HepG2 (cell line): ENCODE results near the gene ARHGAP45. TPM values are rescaled to one million over a fixed set of nuclear protein-coding genes. Genes with fewer than 3 reads are reported as not detected.
A peak's percentile ranks its signal among the peaks of the same experiment; 100 is the strongest.

Experiments
- AFF4 ChIP-seq: sonication (generic); formaldehyde crosslinking; IDR thresholded peaks from 2 replicates; pipeline ENCODE4 v1.4.0; 2020; ENCODE audit warnings: missing genetic modification reagents
- POLR2G ChIP-seq: fragments of 200-400 bp; formaldehyde crosslinking; IDR thresholded peaks from 2 replicates; pipeline ENCODE4 v1.6.1; 2018; ENCODE audit warnings: mild to moderate bottlenecking, low read depth, low read length, moderate library complexity
- TEAD3 ChIP-seq: optimal IDR thresholded peaks from 2 replicates; pipeline ENCODE3; 2016; ENCODE audit warnings: borderline replicate concordance
- U2AF2 ChIP-seq: fragments of 200-400 bp; formaldehyde crosslinking; IDR thresholded peaks from 2 replicates; pipeline ENCODE4 v1.6.1; 2017; ENCODE audit warnings: low read depth, mild to moderate bottlenecking, low read length
- ZNF335 ChIP-seq: sonication (generic); formaldehyde crosslinking; IDR thresholded peaks from 2 replicates; pipeline ENCODE4 v1.4.0; 2020; ENCODE audit warnings: missing genetic modification reagents
- ZNF740 ChIP-seq: sonication (generic); formaldehyde crosslinking; IDR thresholded peaks from 2 replicates; pipeline ENCODE4 v1.4.0; 2020; ENCODE audit warnings: missing genetic modification reagents
- polyA plus RNA-seq, 8 experiments: library from polyadenylated mRNA; depleted of rRNA in 3 of 8; stranded (reverse) in 7 of 8; unstranded in 1 of 8; fragments of >200 nt; fragmentation: Illumina TruSeq in 4 of 8; extraction: Trizol in 4 of 8; gene quantifications; 2 replicates each; pipeline versions ENCODE4 v1.2.1 to v1.2.3, GENCODE V29; 2011 to 2016; ENCODE audit warnings: low read depth in 4 of 8, missing spikeins in 1 of 8, mixed read lengths in 1 of 8; ENCODE audit not compliant: insufficient read depth in 1 of 8
- total RNA-seq, 5 experiments: library from RNA; depleted of rRNA; stranded (reverse); fragments of >200 nt; fragmentation: Illumina TruSeq; extraction: Trizol; gene quantifications; 2 replicates each; pipeline ENCODE4 v1.2.3, GENCODE V29; 2016; ENCODE audit warnings: low read depth in 1 of 5
- TF ChIP-seq, protein P1 (sequence below): sonication (generic); formaldehyde crosslinking; IDR thresholded peaks from 2 replicates; pipeline ENCODE4 v1.5.1; 2020; ENCODE audit warnings: mild to moderate bottlenecking, missing genetic modification reagents, moderate library complexity

The ARHGAP45 gene
- total and polyA plus RNA-seq, 2 of the 13 experiments (the other 11 are each of a cell fraction or from before 2014, with no cell fraction given), result 0.84 to 32.0 TPM

GRCh38 chr19:1106841-1107660 is 40.1 kb downstream of the ARHGAP45 start (continued):
- TF ChIP-seq, protein P1, sequence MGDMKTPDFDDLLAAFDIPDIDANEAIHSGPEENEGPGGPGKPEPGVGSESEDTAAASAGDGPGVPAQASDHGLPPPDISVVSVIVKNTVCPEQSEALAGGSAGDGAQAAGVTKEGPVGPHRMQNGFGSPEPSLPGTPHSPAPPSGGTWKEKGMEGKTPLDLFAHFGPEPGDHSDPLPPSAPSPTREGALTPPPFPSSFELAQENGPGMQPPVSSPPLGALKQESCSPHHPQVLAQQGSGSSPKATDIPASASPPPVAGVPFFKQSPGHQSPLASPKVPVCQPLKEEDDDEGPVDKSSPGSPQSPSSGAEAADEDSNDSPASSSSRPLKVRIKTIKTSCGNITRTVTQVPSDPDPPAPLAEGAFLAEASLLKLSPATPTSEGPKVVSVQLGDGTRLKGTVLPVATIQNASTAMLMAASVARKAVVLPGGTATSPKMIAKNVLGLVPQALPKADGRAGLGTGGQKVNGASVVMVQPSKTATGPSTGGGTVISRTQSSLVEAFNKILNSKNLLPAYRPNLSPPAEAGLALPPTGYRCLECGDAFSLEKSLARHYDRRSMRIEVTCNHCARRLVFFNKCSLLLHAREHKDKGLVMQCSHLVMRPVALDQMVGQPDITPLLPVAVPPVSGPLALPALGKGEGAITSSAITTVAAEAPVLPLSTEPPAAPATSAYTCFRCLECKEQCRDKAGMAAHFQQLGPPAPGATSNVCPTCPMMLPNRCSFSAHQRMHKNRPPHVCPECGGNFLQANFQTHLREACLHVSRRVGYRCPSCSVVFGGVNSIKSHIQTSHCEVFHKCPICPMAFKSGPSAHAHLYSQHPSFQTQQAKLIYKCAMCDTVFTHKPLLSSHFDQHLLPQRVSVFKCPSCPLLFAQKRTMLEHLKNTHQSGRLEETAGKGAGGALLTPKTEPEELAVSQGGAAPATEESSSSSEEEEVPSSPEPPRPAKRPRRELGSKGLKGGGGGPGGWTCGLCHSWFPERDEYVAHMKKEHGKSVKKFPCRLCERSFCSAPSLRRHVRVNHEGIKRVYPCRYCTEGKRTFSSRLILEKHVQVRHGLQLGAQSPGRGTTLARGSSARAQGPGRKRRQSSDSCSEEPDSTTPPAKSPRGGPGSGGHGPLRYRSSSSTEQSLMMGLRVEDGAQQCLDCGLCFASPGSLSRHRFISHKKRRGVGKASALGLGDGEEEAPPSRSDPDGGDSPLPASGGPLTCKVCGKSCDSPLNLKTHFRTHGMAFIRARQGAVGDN (CRISPR knock-in tag), result peak; percentile 42
- TF ChIP-seq TEAD3, result no peak
- 0 out of 2 replicates have a peak, but pooled peaks have one; percentile 32 for TF ChIP-seq U2AF2
- no peak for TF ChIP-seq ZNF335 (CRISPR knock-in tag)
- TF ChIP-seq POLR2G, result peak; percentile 41; the same call in 1 of the 2 replicates
- TF ChIP-seq AFF4, result no peak
- TF ChIP-seq ZNF740 (CRISPR knock-in tag), result 0 out of 2 replicates have a peak, but pooled peaks have one; percentile 40
